IMR-90 (cell line): Measurements from ENCODE around the gene SHISA6. TPM values are rescaled to one million over a fixed set of nuclear protein-coding genes. Genes with fewer than 3 reads are reported as not detected.

Source experiments
- ATAC-seq: fragments of 200-7000 bp; cut with Tn5 transposase; 2 replicates; pipeline ENCODE4 v1.9.1; 2020; ENCODE audit warnings: low read depth, mild to moderate bottlenecking, moderate library complexity
- BruUV-seq: library from RNA; stranded (reverse); fragments of 400-500 nt; replicated peaks from 2 replicates; lab custom pipeline; 2021; lab: Mats Ljungman, UMichigan
- CTCF ChIA-PET: fragments of 300-600 bp; formaldehyde crosslinking; extraction: SDS; loops from one replicate; lab custom pipeline; 2021; ENCODE audit warnings: antibody characterized with exemption; lab: Yijun Ruan, JAX
- POLR2A ChIA-PET: fragments of 300-600 bp; sonication (Branson Sonifier 250); formaldehyde crosslinking; loops from one replicate; lab custom pipeline; 2022; ENCODE audit warnings: antibody characterized with exemption; ENCODE audit not compliant: unreplicated experiment; lab: Charles Lee
- DNase-seq: peaks from one replicate; pipeline ENCODE4 v3.0.0; 2013
- H2AFZ ChIP-seq: replicated peaks from 2 replicates; pipeline ENCODE3; 2013; ENCODE audit warnings: low read length, mild to moderate bottlenecking; ENCODE audit not compliant: poor library complexity
- H2AK5ac ChIP-seq: 2 replicates; pipeline ENCODE4 v1.6.1; 2013; ENCODE audit warnings: low read depth, low read length, inconsistent platforms
- H2AK9ac ChIP-seq: replicated peaks from 2 replicates; pipeline ENCODE3; 2013; ENCODE audit warnings: mild to moderate bottlenecking, low read depth, low read length, moderate library complexity; ENCODE audit not compliant: poor library complexity
- H2BK120ac ChIP-seq: 2 replicates; pipeline ENCODE4 v1.6.1; 2013; ENCODE audit warnings: low read depth, low read length, inconsistent platforms
- H2BK15ac ChIP-seq: 3 replicates; pipeline ENCODE4 v1.6.1; 2013; ENCODE audit warnings: low read depth, low read length, inconsistent platforms
- H2BK20ac ChIP-seq: 2 replicates; pipeline ENCODE4 v1.6.1; 2013; ENCODE audit warnings: low read depth, mild to moderate bottlenecking, inconsistent platforms, low read length, moderate library complexity
- H2BK5ac ChIP-seq: 2 replicates; pipeline ENCODE4 v1.6.1; 2013; ENCODE audit warnings: mild to moderate bottlenecking, low read depth, low read length, inconsistent platforms; ENCODE audit not compliant: poor library complexity, severe bottlenecking
- H3K14ac ChIP-seq: replicated peaks from 2 replicates; pipeline ENCODE4 v1.6.1; 2013; ENCODE audit warnings: low read depth, low read length, inconsistent platforms
- H3K18ac ChIP-seq: 2 replicates; pipeline ENCODE4 v1.6.1; 2013; ENCODE audit warnings: low read depth, low read length, control low read depth
- H3K23ac ChIP-seq: 2 replicates; pipeline ENCODE4 v1.6.1; 2013; ENCODE audit warnings: low read depth, low read length, inconsistent platforms
- H3K27ac ChIP-seq: 2 replicates; pipeline ENCODE4 v1.5.1; 2013; ENCODE audit warnings: mild to moderate bottlenecking, control low read depth, low read length; ENCODE audit not compliant: insufficient read depth
- H3K27me3 ChIP-seq: 2 replicates; pipeline ENCODE4 v1.6.1; 2013; ENCODE audit warnings: low read length; ENCODE audit not compliant: control insufficient read depth, insufficient read depth
- H3K36me3 ChIP-seq: 2 replicates; pipeline ENCODE4 v1.6.1; 2013; ENCODE audit warnings: low read length, mixed read lengths; ENCODE audit not compliant: control insufficient read depth, insufficient read depth
- H3K4ac ChIP-seq: 2 replicates; pipeline ENCODE4 v1.6.1; 2013; ENCODE audit warnings: low read depth, low read length, inconsistent platforms
- H3K4me1 ChIP-seq: 2 replicates; pipeline ENCODE4 v1.6.1; 2013; ENCODE audit warnings: low read length, mixed read lengths; ENCODE audit not compliant: control insufficient read depth, insufficient read depth
- H3K4me2 ChIP-seq: 2 replicates; pipeline ENCODE4 v1.6.1; 2013; ENCODE audit warnings: low read depth, mild to moderate bottlenecking, control low read depth, low read length, moderate library complexity
- H3K4me3 ChIP-seq: 2 replicates; pipeline ENCODE4 v1.5.1; 2013; ENCODE audit warnings: low read depth, mild to moderate bottlenecking, control low read depth, low read length, moderate library complexity; ENCODE audit not compliant: insufficient read depth
- H3K56ac ChIP-seq: 2 replicates; pipeline ENCODE4 v1.6.1; 2013; ENCODE audit warnings: low read length, inconsistent platforms; ENCODE audit not compliant: insufficient read depth; ENCODE audit errors: extremely low read depth
- H3K79me1 ChIP-seq, 2 experiments: 2 replicates each; pipeline ENCODE4 v1.6.1; 2013; ENCODE audit warnings: low read length in 2 of 2, inconsistent platforms in 1 of 2, low read depth in 1 of 2
- H3K9ac ChIP-seq: 2 replicates; pipeline ENCODE4 v1.6.1; 2013; ENCODE audit warnings: low read depth, low read length, control low read depth
- H3K9me1 ChIP-seq: 2 replicates; pipeline ENCODE4 v1.6.1; 2013; ENCODE audit warnings: low read length, inconsistent platforms; ENCODE audit not compliant: insufficient read depth
- H3K9me3 ChIP-seq: 2 replicates; pipeline ENCODE4 v1.6.1; 2013; ENCODE audit warnings: low read length; ENCODE audit not compliant: control insufficient read depth, insufficient read depth
- H4K20me1 ChIP-seq: 2 replicates; pipeline ENCODE4 v1.6.1; 2013; ENCODE audit warnings: low read length, inconsistent platforms; ENCODE audit not compliant: insufficient read depth
- H4K5ac ChIP-seq: 2 replicates; pipeline ENCODE4 v1.6.1; 2013; ENCODE audit warnings: mild to moderate bottlenecking, low read depth, low read length, control low read depth
- H4K8ac ChIP-seq, 2 experiments: 2 replicates each; pipeline ENCODE4 v1.6.1; 2013; ENCODE audit warnings: low read depth in 2 of 2, low read length in 2 of 2, control low read depth in 1 of 2, inconsistent platforms in 1 of 2
- H4K91ac ChIP-seq: 2 replicates; pipeline ENCODE4 v1.6.1; 2013; ENCODE audit warnings: low read depth, low read length, inconsistent platforms; ENCODE audit not compliant: insufficient read depth
- BHLHE40 ChIP-seq: fragments of 150-350 bp; IDR thresholded peaks from 2 replicates; pipeline ENCODE4 v1.6.1; 2016; ENCODE audit warnings: mild to moderate bottlenecking, low read depth, low read length
- CEBPB ChIP-seq: IDR thresholded peaks from 2 replicates; pipeline ENCODE4 v1.6.1; 2012; ENCODE audit warnings: low read depth, low read length, improper control_type of control experiment
- CHD1 ChIP-seq: IDR thresholded peaks from 2 replicates; pipeline ENCODE4 v1.6.1; 2012; ENCODE audit warnings: low read depth, low read length, improper control_type of control experiment
- FOS ChIP-seq: fragments of 150-350 bp; IDR thresholded peaks from 2 replicates; pipeline ENCODE4 v1.6.1; 2016; ENCODE audit warnings: low read depth, low read length
- MAFK ChIP-seq: IDR thresholded peaks from 2 replicates; pipeline ENCODE4 v1.6.1; 2012; ENCODE audit warnings: low read depth, low read length, improper control_type of control experiment
- MAZ ChIP-seq: IDR thresholded peaks from 2 replicates; pipeline ENCODE4 v1.6.1; 2012; ENCODE audit warnings: low read depth, mild to moderate bottlenecking, low read length, improper control_type of control experiment, moderate library complexity, borderline replicate concordance
- MXI1 ChIP-seq: IDR thresholded peaks from 2 replicates; pipeline ENCODE4 v1.6.1; 2012; ENCODE audit warnings: low read depth, mild to moderate bottlenecking, low read length, moderate library complexity, borderline replicate concordance
- NFE2L2 ChIP-seq: fragments of 150-350 bp; IDR thresholded peaks from 2 replicates; pipeline ENCODE4 v1.6.1; 2016; ENCODE audit warnings: low read depth, mild to moderate bottlenecking, low read length
- POLR2A ChIP-seq: IDR thresholded peaks from 2 replicates; pipeline ENCODE4 v1.6.1; 2012; ENCODE audit warnings: mild to moderate bottlenecking, low read depth, low read length
- RAD21 ChIP-seq: IDR thresholded peaks from 2 replicates; pipeline ENCODE4 v1.6.1; 2012; ENCODE audit warnings: low read length, improper control_type of control experiment
- RCOR1 ChIP-seq: IDR thresholded peaks from 2 replicates; pipeline ENCODE4 v1.6.1; 2012; ENCODE audit warnings: mild to moderate bottlenecking, low read length, improper control_type of control experiment; ENCODE audit not compliant: insufficient replicate concordance
- RFX5 ChIP-seq: IDR thresholded peaks from 2 replicates; pipeline ENCODE4 v1.8.0; 2012; ENCODE audit warnings: low read depth, mild to moderate bottlenecking, low read length, moderate library complexity
- SMC3 ChIP-seq: fragments of 150-350 bp; IDR thresholded peaks from 2 replicates; pipeline ENCODE4 v1.6.1; 2016; ENCODE audit warnings: low read depth, mild to moderate bottlenecking, antibody characterized with exemption, low read length, moderate library complexity
- dilution Hi-C: fragments of 300-500 bp; cut with HindIII; formaldehyde crosslinking; loops from one replicate; pipeline ENCODE4 v1.14.3; 2018; ENCODE audit warnings: low sequenced_read_pairs; ENCODE audit not compliant: unreplicated experiment
- in situ Hi-C: fragments of 300-500 bp; cut with MboI; formaldehyde crosslinking; loops from 3 replicates; pipeline ENCODE4 v1.14.3; 2019; ENCODE audit warnings: low sequenced_read_pairs, inconsistent platforms, mixed read lengths
- intact Hi-C: fragments of 100-400 bp; cut with micrococcal nuclease; formaldehyde crosslinking; loops from 2 replicates; pipeline ENCODE4 v1.10.0; 2022
- polyA plus RNA-seq, 3 experiments: library from polyadenylated mRNA; depleted of rRNA; stranded (reverse); fragments of >200 nt; gene quantifications; 2 replicates each; pipeline ENCODE4 v1.2.3, GENCODE V29; 2012; ENCODE audit warnings: low replicate concordance in 1 of 3
- total RNA-seq: library from RNA; depleted of rRNA; stranded (reverse); fragments of >200 nt; gene quantifications from 2 replicates; pipeline ENCODE4 v1.2.3, GENCODE V29; 2012
- TF ChIP-seq, protein P1 (sequence below): conservative IDR thresholded peaks from 2 replicates; pipeline ENCODE4 v1.5.1; 2012; ENCODE audit warnings: mild to moderate bottlenecking, low read depth, low read length, improper control_type of control experiment
- TF ChIP-seq, protein P2 (sequence below): fragments of 150-350 bp; IDR thresholded peaks from 2 replicates; pipeline ENCODE4 v1.6.1; 2017; ENCODE audit warnings: mild to moderate bottlenecking, antibody characterized with exemption, low read length, low read depth
- TF ChIP-seq, protein P3 (sequence below): fragments of 150-350 bp; IDR thresholded peaks from 2 replicates; pipeline ENCODE4 v1.6.1; 2016; ENCODE audit warnings: low read depth, mild to moderate bottlenecking, low read length, moderate library complexity, borderline replicate concordance

SHISA6 gene
- total and polyA plus RNA-seq, 2 of the 4 experiments (the other 2 are of a cell fraction) = not detected

GRCh38 chr17:11493936-11494335 is 252.9 kb downstream of the SHISA6 start:
- Histone ChIP-seq H2AK5ac (no peak overlapping the region), H2AK9ac (no peak overlapping the region), H3K79me1 (no peaks in the 10 kb centered on the region), H3K18ac (no peak overlapping the region), H3K36me3 (no peaks in the 10 kb centered on the region), H3K9me1 (no peaks in the 10 kb centered on the region), H3K4me1 (no peaks in the 10 kb centered on the region), H4K8ac (no peak overlapping the region), H3K4ac (no peak overlapping the region), H2BK20ac (no peak overlapping the region), H4K91ac (no peak overlapping the region), H3K9ac (no peak overlapping the region), H3K4me2 (no peak overlapping the region), H3K27me3 (no peaks in the 10 kb centered on the region), H2BK5ac (no peak overlapping the region), H3K56ac (no peak overlapping the region), H2BK15ac (no peak overlapping the region), H3K14ac (no peak overlapping the region), H4K5ac (no peak overlapping the region), H3K4me3 (no peak overlapping the region), H3K9me3 (peaks cover 26% of the 10 kb centered on the region), H3K23ac (no peak overlapping the region), H3K27ac (no peak overlapping the region), H2AFZ (no peak overlapping the region), H2BK120ac (no peak overlapping the region), H4K20me1 (no peaks in the 10 kb centered on the region)
- in situ Hi-C loops (no loop called here), intact Hi-C loops (no loop called here), dilution Hi-C loops (no loop called here)
- DNase-seq = no peak
- ChIA-PET CTCF (no interaction called here), POLR2A (no interaction called here)
- ATAC-seq = no peak
- no TSS peak for BruUV-seq
- TF ChIP-seq FOS (no peak), RAD21 (no peak), MXI1 (no peak), CHD1 (no peak), CEBPB (no peak), NFE2L2 (no peak), SMC3 (no peak), MAFK (no peak), MAZ (no peak), POLR2A (no peak), RCOR1 (no peak), RFX5 (no peak), BHLHE40 (no peak)
- TF ChIP-seq, protein P1, sequence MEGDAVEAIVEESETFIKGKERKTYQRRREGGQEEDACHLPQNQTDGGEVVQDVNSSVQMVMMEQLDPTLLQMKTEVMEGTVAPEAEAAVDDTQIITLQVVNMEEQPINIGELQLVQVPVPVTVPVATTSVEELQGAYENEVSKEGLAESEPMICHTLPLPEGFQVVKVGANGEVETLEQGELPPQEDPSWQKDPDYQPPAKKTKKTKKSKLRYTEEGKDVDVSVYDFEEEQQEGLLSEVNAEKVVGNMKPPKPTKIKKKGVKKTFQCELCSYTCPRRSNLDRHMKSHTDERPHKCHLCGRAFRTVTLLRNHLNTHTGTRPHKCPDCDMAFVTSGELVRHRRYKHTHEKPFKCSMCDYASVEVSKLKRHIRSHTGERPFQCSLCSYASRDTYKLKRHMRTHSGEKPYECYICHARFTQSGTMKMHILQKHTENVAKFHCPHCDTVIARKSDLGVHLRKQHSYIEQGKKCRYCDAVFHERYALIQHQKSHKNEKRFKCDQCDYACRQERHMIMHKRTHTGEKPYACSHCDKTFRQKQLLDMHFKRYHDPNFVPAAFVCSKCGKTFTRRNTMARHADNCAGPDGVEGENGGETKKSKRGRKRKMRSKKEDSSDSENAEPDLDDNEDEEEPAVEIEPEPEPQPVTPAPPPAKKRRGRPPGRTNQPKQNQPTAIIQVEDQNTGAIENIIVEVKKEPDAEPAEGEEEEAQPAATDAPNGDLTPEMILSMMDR = no peak
- TF ChIP-seq, protein P2, sequence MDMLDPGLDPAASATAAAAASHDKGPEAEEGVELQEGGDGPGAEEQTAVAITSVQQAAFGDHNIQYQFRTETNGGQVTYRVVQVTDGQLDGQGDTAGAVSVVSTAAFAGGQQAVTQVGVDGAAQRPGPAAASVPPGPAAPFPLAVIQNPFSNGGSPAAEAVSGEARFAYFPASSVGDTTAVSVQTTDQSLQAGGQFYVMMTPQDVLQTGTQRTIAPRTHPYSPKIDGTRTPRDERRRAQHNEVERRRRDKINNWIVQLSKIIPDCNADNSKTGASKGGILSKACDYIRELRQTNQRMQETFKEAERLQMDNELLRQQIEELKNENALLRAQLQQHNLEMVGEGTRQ = no peak
- TF ChIP-seq, protein P3, sequence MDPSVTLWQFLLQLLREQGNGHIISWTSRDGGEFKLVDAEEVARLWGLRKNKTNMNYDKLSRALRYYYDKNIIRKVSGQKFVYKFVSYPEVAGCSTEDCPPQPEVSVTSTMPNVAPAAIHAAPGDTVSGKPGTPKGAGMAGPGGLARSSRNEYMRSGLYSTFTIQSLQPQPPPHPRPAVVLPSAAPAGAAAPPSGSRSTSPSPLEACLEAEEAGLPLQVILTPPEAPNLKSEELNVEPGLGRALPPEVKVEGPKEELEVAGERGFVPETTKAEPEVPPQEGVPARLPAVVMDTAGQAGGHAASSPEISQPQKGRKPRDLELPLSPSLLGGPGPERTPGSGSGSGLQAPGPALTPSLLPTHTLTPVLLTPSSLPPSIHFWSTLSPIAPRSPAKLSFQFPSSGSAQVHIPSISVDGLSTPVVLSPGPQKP = no peak
